Thymus (tissue), 11 donors: ENCODE data around the gene MYL7. TPM values are rescaled to one million over a fixed set of nuclear protein-coding genes. Genes with fewer than 3 reads are reported as not detected.

Experiments used
- DNase-seq, 9 donors: peaks; one replicate each; pipeline ENCODE4 v3.0.0-alpha.2; 2013; ENCODE audit warnings: low spot score in 9 of 9, low read depth in 6 of 9, missing footprints in 1 of 9
- H3K27ac ChIP-seq, 2 donors: one replicate each; pipeline ENCODE4 v1.5.1; 2013; ENCODE audit warnings: control low read depth in 1 of 2, low read depth in 1 of 2, low read length in 1 of 2, mild to moderate bottlenecking in 1 of 2, moderate library complexity in 1 of 2
- H3K27me3 ChIP-seq, 2 donors: one replicate each; pipeline ENCODE4 v1.5.1; 2013; ENCODE audit warnings: low read length in 1 of 2; ENCODE audit not compliant: control insufficient read depth in 2 of 2, insufficient read depth in 1 of 2
- H3K36me3 ChIP-seq, 2 donors: one replicate each; pipeline ENCODE4 v1.5.1; 2013; ENCODE audit warnings: low read length in 1 of 2, mild to moderate bottlenecking in 1 of 2, moderate library complexity in 1 of 2; ENCODE audit not compliant: control insufficient read depth in 2 of 2, insufficient read depth in 2 of 2
- H3K4me1 ChIP-seq, 2 donors: one replicate each; pipeline ENCODE4 v1.5.1; 2013; ENCODE audit warnings: low read length in 2 of 2; ENCODE audit not compliant: control insufficient read depth in 2 of 2, insufficient read depth in 2 of 2
- H3K4me3 ChIP-seq, 2 donors: one replicate each; pipeline ENCODE4 v1.5.1; 2013; ENCODE audit warnings: low read length in 2 of 2, control low read depth in 1 of 2, mild to moderate bottlenecking in 1 of 2
- H3K9me3 ChIP-seq, 2 donors: one replicate each; pipeline ENCODE4 v1.5.1; 2013; ENCODE audit warnings: low read length in 1 of 2, mild to moderate bottlenecking in 1 of 2; ENCODE audit not compliant: control insufficient read depth in 2 of 2, insufficient read depth in 1 of 2
- WGBS: extraction: QIAGEN DNeasy Blood & Tissue Kit; methylation state at CpG from one replicate; pipeline ENCODE4 v1.1.7; 2013; 5-methylcytosine and 5-hydroxymethylcytosine counted together
- polyA plus RNA-seq: library from polyadenylated mRNA; stranded (reverse); fragments of 200-250 nt; gene quantifications from one replicate; pipeline ENCODE4 v1.2.3, GENCODE V29; 2013
- total RNA-seq: library from RNA; stranded (reverse); fragments of 120-200 nt; gene quantifications from one replicate; pipeline ENCODE4 v1.2.4, GENCODE V29; 2013
- donor health status: healthy.

MYL7 gene
- total and polyA plus RNA-seq, 2 donors, result 0.57 to 0.73 TPM

DNA sequence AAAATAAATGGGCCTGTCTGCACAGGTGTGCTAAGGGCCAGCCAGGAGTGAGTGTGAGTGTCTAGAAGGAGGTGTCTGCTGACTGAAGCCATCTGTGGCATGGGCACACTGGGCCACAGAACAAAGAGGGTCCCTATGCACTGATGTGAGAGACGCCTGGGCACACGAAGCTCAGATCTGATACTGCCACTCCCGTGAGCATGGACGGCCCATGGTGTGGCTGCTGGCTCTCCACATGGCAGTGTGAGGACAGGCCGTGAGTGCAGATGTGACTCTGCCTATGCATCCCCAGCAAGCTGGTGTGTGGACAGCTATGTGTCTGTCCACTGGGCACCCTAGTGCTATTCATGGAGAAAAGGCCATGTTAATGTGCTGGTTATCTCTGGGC is 12.8 kb upstream of the MYL7 start:
- no peaks in the 10 kb centered on the region for H3K9me3 ChIP-seq
- 97% methylated on average over 5 of the region's 5 CpGs for WGBS
- H3K27me3 ChIP-seq, result peaks cover 0 to 3% of the 10 kb centered on the region in 2 donors
- H3K27ac ChIP-seq, result no peak overlapping the region
- no peak overlapping the region for H3K4me3 ChIP-seq
- no peak for DNase-seq
- H3K36me3 ChIP-seq, result no peaks in the 10 kb centered on the region
- H3K4me1 ChIP-seq, result peaks cover 9 to 22% of the 10 kb centered on the region in 2 donors

DNA sequence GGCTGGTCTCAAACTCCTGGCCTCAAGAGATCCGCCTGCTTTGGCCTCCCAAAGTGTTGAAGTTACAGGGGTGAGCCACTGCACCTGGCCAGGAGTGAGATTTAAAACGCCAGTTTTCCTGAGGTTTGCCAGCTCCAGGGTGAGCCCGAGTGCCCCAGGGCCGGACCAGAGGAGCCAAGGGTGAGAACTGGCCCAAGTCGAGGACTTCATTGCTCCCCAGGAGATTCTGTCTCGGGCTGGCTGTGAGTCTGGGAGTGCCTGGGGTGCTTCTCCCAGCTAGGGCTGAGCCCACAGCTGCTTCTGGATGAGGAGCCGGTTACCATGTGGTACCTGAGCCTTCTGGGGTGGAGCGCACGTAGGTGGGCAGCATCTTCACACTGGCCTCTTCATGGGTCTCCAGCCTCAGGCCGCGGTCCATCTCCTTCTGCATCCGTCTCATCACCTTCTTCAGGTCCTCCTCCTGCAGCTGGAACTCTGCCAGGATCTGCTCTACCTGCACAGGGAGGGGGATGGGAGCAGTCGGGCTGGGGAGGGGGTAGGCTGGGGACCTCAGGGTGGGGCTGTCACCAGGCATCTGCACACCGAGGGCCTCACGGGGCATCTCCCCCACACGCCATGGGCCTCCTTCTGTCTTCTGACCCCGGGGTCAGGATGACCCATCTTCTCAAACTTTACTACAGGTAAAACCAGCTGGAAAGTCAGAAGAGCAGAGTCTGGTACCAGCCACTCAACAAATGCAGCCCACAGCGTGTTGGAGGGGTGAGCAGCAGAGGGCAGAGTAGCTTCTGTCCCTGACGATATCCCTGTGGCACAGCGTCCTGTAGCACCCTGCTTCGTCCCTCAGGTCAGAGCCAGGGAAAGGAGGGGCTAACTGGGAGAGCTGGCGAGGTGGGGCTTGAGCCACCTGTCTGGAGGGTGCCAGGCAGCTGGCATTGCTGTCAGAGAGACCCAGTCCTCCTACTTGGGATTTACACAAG is 12.1 kb upstream of the MYL7 start:
- Histone ChIP-seq H3K36me3 (no peaks in the 10 kb centered on the region), H3K27me3 (peaks cover 0 to 7% of the 10 kb centered on the region in 2 donors), H3K4me3 (no peak overlapping the region), H3K27ac (no peak overlapping the region), H3K4me1 (peaks cover 9 to 22% of the 10 kb centered on the region in 2 donors), H3K9me3 (no peaks in the 10 kb centered on the region)
- WGBS, result 92% methylated on average over 22 of the region's 22 CpGs
- DNase-seq, result no peak

DNA sequence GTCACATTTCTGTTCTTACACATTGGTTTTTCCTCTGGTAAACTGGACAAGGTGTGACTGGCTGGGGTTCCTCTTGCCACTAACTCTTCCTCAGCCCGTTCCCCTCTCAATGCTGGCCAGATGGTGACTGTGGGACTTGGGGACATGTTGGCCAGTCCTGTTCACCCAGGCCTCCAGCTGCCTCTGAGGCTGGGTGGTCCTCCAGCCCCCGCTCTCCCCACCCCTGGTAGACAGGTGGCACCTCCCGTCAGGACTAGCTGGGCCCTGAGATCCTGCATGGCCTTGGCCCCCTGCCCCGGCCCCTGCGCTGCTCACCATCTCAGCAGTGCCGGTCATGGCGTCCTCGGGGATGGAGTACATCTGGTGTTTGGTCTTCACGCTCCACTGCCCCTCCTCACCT is 10.8 kb upstream of the MYL7 start:
- Histone ChIP-seq H3K27me3 (peaks cover 0 to 20% of the 10 kb centered on the region in 2 donors), H3K27ac (no peak overlapping the region), H3K36me3 (no peaks in the 10 kb centered on the region), H3K4me3 (no peak overlapping the region), H3K9me3 (no peaks in the 10 kb centered on the region), H3K4me1 (peaks cover 9 to 22% of the 10 kb centered on the region in 2 donors)
- WGBS, result 98% methylated on average over 9 of the region's 9 CpGs
- DNase-seq, result no peak

DNA sequence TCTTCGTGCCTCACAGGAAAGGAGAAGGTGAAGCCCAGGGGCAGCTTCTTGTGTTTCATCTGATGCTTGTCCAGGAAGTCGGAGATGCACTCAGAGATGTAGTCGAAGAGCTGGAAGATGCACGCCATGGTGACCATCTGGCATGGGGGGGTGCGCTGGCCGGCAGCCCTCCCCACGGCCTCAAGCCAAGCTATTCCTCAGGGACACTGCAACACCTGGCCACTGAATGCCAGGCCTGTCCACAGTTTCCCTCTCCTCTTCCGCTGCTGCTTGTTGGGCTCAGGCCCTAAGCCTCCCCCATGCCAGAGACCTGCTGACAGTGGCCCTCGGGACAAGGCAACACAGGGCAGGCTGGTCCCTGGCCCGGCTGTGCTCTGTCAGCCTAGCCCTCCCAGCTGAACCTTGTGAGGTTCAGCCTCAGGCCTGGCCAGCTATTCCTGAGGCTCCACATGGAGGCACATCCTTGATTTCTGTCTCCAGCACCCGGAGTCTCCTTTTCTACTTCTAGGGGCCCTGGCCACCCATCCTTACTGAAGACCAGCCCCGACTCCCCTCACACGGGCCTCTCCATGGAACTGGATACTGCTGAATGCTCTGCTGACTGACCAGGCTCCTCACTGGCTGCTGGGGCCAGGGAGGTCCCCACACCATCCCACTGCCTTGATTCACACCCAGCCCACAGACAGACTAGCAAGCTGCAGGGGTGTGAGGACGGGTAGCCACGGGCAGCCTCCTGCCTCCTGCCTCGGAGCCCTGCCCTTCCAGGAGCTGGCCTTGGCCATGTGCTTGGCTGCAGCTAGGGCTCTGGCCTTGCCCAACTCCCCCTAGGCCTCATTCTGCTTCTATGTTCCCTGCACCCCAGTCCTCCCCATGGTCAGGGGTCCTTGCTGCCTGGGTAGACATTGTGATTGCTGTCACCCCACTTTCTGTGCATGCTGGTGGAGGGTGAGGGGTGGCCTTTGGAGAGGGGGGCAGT is 10.1 kb upstream of the MYL7 start:
- Histone ChIP-seq H3K4me3 (no peak overlapping the region), H3K4me1 (peaks cover 11 to 27% of the 10 kb centered on the region in 2 donors), H3K9me3 (peaks cover 0 to 2% of the 10 kb centered on the region in 2 donors), H3K36me3 (no peaks in the 10 kb centered on the region), H3K27me3 (peaks cover under 1 to 27% of the 10 kb centered on the region in 2 donors), H3K27ac (no peak overlapping the region)
- no peak for DNase-seq
- WGBS, result 97% methylated on average over 16 of the region's 16 CpGs

DNA sequence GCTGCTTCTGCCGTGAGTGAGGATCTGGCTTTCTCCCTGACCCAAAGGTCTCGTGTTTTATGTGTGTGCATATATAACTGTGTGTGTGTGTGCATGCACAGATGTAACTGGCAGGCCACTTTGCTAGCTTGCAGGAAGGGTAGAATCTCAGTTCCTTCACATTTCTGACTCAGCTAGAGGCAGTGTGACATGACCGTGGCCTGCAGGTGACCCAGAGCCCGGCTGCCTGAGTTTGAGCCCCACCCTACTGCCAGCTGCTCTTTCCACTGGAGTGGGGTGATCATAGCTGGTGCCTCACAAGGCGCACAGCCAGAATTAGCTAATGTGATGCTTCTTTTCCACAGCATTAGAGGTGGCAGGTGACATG is 9.3 kb upstream of the MYL7 start:
- Histone ChIP-seq H3K27ac (no peak overlapping the region), H3K4me1 (peaks cover 14 to 34% of the 10 kb centered on the region in 2 donors), H3K9me3 (peaks cover under 1 to 9% of the 10 kb centered on the region in 2 donors), H3K36me3 (no peaks in the 10 kb centered on the region), H3K27me3 (peaks cover 8 to 36% of the 10 kb centered on the region in 2 donors), H3K4me3 (no peak overlapping the region)
- WGBS, result 54% methylated on average over 5 of the region's 5 CpGs
- DNase-seq, result peak in 1 of 9 donors; percentile 18

DNA sequence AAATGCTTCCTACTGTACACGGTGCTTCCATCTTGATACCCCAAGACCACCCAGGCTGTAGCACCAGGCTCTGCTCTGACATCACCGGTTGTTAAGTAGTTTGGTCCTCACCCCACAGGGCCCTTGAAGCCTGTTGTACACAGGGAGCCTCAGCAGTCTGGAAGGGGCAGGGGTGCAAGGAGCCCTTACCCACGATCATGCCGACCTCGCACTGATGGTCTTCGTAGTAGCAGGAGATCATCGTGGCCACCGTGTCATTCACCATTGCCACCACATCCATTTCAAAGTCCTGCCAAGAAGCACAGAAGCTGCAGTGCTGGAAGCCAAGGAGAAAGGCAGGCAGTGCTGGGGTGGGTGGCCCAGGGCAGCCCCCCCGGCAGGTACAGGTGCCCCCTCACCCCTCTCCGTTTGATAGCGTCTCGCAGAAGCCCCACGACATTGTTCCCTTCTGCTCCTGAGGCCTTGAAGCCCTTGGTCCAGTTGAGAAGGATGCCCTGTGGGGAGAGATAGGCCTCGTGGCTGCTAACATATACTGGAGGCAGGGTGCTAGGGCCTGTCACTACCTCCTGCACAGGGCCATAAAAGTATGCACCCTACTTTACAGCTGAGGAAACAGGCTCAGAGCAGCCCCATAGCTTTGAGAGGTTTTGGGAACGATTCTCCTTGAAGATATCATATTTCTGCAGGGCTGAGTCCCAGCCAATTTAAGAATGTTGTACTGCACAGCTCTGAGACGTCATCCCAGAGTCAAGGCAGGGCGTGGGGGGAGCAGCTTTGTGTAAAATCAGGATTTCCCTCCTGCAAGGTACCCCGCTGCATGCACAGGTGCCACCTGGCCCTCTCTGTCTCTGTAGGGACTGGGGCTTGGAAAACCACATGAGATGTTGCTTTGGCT is 8.7 kb upstream of the MYL7 start:
- Histone ChIP-seq H3K9me3 (peaks cover 3 to 10% of the 10 kb centered on the region in 2 donors), H3K27me3 (peaks cover 12 to 42% of the 10 kb centered on the region in 2 donors), H3K4me3 (no peak overlapping the region), H3K36me3 (no peaks in the 10 kb centered on the region), H3K4me1 (peaks cover 14 to 37% of the 10 kb centered on the region in 2 donors), H3K27ac (no peak overlapping the region)
- DNase-seq, result peak in 1 of 9 donors; percentile 38
- 92% methylated on average over 18 of the region's 18 CpGs for WGBS

DNA sequence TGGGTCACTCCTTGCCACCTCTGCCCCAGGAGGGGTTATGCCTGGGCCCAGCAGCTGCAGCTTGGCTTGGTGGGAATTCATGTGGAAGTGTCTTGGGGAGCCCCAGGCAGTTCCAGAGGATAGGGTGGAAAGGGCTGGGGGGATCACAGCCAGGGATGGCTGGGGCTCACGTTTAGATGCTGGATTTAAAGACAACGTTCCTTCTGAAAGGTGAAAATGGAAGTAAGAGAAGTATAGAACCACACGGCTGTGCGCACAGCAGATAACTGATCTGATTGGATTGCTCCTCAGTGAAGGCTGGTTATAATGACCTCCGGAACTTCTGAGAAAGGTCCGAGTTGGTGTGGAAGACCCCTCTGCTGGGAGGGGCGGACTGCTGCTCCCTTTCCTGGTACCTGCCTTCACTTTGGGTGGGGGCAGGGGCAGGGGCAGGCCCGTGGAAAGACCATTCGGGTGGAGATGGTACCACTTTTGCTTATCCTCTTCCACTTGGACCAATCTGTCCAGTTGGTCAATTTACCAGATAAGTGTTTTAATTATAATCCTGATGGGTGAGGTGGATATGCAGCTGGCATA is 7.9 kb upstream of the MYL7 start:
- WGBS, result 96% methylated on average over 9 of the region's 9 CpGs
- peaks cover 14 to 37% of the 10 kb centered on the region in 2 donors for H3K4me1 ChIP-seq
- peaks cover 16 to 50% of the 10 kb centered on the region in 2 donors for H3K27me3 ChIP-seq
- H3K36me3 ChIP-seq, result no peaks in the 10 kb centered on the region
- no peak overlapping the region for H3K27ac ChIP-seq
- no peak for DNase-seq
- H3K9me3 ChIP-seq, result peaks cover 3 to 10% of the 10 kb centered on the region in 2 donors
- no peak overlapping the region for H3K4me3 ChIP-seq

DNA sequence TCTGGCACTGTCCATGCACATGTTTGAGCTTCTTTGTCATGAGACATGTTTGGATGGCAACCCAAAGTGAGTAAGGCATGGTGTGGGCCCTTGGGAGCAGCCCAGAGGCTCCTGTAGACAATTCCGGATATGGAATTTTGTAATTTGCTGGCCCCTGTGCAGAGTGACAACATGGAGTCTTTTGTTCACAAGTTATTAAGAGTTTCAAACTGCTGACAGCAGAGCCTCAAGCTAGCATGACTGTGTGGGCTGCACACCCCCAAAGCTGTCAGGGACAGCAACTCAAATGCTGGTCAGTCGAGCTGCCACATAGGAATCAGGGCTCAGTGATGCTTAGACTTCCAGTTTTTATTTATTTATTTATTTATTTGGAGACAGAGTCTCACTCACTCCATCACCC is 7.0 kb upstream of the MYL7 start:
- H3K9me3 ChIP-seq, result peaks cover 3 to 10% of the 10 kb centered on the region in 2 donors
- no peak for DNase-seq
- H3K4me3 ChIP-seq, result no peak overlapping the region
- H3K4me1 ChIP-seq, result peaks cover 14 to 37% of the 10 kb centered on the region in 2 donors
- H3K36me3 ChIP-seq, result no peaks in the 10 kb centered on the region
- H3K27ac ChIP-seq, result no peak overlapping the region
- WGBS, result 94% methylated on average over 2 of the region's 2 CpGs
- peaks cover 16 to 54% of the 10 kb centered on the region in 2 donors for H3K27me3 ChIP-seq
